ENCODE measurements around the gene UBE2J2.

The UBE2J2 gene

GRCh38 chr1:1225913-1226312, 47.7 kb downstream of the UBE2J2 start:
- no peak for DNase-seq (ENCODE audit: extremely low read depth, low read depth)
- no peak overlapping the region for H3K4me3 ChIP-seq (replicated peaks; ENCODE audit: low read depth, low read length)
- TF ChIP-seq, protein P1, sequence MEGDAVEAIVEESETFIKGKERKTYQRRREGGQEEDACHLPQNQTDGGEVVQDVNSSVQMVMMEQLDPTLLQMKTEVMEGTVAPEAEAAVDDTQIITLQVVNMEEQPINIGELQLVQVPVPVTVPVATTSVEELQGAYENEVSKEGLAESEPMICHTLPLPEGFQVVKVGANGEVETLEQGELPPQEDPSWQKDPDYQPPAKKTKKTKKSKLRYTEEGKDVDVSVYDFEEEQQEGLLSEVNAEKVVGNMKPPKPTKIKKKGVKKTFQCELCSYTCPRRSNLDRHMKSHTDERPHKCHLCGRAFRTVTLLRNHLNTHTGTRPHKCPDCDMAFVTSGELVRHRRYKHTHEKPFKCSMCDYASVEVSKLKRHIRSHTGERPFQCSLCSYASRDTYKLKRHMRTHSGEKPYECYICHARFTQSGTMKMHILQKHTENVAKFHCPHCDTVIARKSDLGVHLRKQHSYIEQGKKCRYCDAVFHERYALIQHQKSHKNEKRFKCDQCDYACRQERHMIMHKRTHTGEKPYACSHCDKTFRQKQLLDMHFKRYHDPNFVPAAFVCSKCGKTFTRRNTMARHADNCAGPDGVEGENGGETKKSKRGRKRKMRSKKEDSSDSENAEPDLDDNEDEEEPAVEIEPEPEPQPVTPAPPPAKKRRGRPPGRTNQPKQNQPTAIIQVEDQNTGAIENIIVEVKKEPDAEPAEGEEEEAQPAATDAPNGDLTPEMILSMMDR (IDR thresholded peaks at IDR 0.05; ENCODE audit: low read depth, low read length, missing control alignments): no peak

DNA sequence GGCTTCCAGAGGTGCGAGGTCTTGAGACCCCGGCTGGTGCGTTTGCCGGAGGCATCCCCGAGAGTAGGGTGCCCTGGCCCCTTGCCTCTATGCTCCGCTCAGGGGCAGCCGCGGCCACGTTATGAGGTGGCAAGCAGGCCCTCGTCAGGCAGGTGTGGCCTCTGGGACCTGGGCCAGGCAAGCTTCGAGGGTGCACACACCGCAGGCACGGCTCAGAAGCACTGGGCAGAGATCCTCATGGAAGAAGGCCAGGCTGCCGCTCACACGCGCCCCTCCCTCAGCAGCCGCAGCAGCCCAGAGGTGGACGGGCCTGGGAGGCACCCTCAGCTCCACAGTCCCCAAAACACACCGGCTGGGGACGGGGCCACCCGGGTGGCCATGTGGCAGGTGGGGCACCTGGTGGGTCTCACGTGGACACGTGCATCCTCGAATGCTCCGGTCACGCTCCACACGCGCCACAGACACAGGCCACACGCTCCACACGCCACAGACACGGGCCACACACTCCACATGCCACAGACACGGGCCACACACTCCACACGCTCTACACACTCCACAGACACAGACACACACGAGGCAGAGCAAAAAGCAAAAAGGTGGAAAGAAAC, 48.3 kb downstream of the UBE2J2 start:
- DNase-seq (ENCODE audit: extremely low read depth, low read depth): no peak

GRCh38 chr1:1223891-1224290, 49.8 kb downstream of the UBE2J2 start:
- no peak for DNase-seq (ENCODE audit: extremely low read depth, low read depth)
- no peak overlapping the region for H3K4me3 ChIP-seq (replicated peaks; ENCODE audit: low read depth, low read length)
- TF ChIP-seq, protein P1 (IDR thresholded peaks at IDR 0.05; ENCODE audit: low read depth, low read length, missing control alignments): no peak

More for the DNA sequence above, 48.3 kb downstream of the UBE2J2 start:
- H3K4me3 ChIP-seq (replicated peaks; ENCODE audit: low read depth, low read length): no peak overlapping the region
- TF ChIP-seq, protein P1 (IDR thresholded peaks at IDR 0.05; ENCODE audit: low read depth, low read length, missing control alignments): no peak

DNA sequence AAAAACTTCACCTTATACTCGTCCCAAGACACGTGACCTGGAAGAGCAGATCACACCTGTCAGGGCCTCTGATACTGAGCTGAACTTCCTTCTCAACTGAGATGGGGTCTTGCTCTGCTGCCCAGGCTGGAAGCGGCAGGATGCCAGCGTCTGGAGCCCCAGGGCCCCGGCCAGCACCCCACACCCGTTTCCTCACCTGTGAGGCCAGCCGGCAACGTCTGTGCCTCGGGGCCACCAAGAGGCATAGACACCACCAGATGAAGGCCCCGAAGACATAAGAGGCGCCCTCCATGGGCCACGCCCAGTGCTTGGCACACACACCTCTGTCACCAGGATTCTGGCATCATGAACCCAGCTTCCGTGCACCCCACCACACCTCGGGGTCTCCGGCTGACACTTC, 50.3 kb downstream of the UBE2J2 start:
- TF ChIP-seq, protein P1 (IDR thresholded peaks at IDR 0.05; ENCODE audit: low read depth, low read length, missing control alignments): no peak
- no peak for DNase-seq (ENCODE audit: extremely low read depth, low read depth)
- H3K4me3 ChIP-seq (replicated peaks; ENCODE audit: low read depth, low read length): no peak overlapping the region

DNA sequence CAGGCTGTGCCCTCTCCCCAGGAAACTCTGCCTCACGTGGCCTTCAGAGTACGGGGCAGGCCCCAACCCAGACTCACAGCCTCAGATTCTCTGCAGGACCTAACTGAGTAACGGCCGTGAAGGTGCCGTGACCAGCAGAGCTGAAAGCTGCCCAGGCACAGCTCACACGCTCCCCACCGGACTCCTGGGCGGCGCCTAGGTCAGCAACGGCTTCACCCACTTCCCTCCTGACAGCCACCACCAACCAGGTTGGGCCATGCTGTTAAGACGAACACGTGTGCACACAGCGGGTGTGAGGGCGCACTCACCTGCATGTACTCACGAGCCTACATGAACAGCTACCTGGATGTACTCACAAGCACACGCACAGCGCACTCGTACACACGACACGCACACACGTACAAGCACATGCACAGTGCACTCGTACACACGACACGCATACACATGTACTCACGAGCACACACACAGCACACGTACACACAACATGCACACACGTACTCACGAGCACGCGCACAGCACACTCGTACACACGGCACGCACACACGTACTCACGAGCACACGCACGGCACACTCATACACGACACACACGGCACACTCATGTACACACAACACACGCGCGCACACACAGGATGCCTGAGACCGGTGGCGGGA, 51.0 kb downstream of the UBE2J2 start:
- DNase-seq (ENCODE audit: extremely low read depth, low read depth): no peak
- no peak overlapping the region for H3K4me3 ChIP-seq (replicated peaks; ENCODE audit: low read depth, low read length)
- TF ChIP-seq, protein P1 (IDR thresholded peaks at IDR 0.05; ENCODE audit: low read depth, low read length, missing control alignments): no peak

DNA sequence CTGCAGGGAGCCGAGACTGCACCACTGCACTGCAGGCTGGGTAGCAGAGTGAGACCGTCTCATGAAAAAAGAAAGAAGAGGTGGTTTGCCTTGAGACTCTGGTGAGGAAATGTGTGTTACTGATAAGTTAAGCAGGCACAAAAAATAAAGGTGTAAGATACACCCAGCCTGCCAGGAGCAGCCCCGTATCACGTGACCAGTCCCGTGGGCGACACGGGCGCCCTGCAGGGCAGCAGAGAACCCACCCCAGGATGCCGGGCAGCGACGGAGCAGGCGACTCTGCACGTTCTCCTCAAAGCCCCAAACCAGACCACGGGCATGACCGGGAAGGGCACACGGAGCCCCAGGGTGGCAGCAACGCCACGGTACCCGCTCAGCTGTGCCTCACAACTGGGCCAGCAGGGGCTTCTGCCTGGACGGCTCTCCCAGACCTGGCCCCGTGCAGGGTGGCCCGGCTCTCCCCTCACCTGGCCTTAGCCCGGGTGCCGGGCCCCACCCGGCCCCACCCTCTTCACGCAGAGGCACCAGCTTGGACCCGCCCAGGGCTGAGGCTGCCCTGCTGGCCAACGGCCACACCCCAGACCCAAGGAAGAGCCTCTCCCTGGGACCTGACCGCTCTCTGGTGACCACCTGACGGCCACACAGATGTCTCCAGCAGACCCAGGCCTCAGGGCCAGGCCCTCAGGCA, 51.6 kb downstream of the UBE2J2 start:
- DNase-seq (ENCODE audit: extremely low read depth, low read depth): no peak
- TF ChIP-seq, protein P1 (IDR thresholded peaks at IDR 0.05; ENCODE audit: low read depth, low read length, missing control alignments): no peak
- H3K4me3 ChIP-seq (replicated peaks; ENCODE audit: low read depth, low read length): no peak overlapping the region
